Measurements from ENCODE around the gene MYO1B. TPM values are rescaled to one million over a fixed set of nuclear protein-coding genes. Genes with fewer than 3 reads are reported as not detected.

The MYO1B gene
- total and polyA plus RNA-seq, 2 donors from 2014 or later, result 24.5 to 64.8 TPM

GRCh38 chr2:191382801-191383200, 137.6 kb downstream of the MYO1B start:
- Histone ChIP-seq H3K4me3 (ENCODE audit: low read length in 3 of 3) (no peak overlapping the region), H3K4me1 (ENCODE audit: control insufficient read depth in 2 of 3, insufficient read depth in 2 of 3, low read depth in 1 of 3, low read length in 3 of 3) (no peaks in the 10 kb centered on the region), H3K36me3 (ENCODE audit: control insufficient read depth in 2 of 3, insufficient read depth in 3 of 3, low read length in 3 of 3) (peaks cover 2 to 4% (median 4%) of the 10 kb centered on the region in 3 donors), H3K27ac (ENCODE audit: low read depth in 2 of 2, low read length in 2 of 2) (no peak overlapping the region), H3K9me3 (ENCODE audit: control insufficient read depth in 2 of 3, insufficient read depth in 1 of 3, low read length in 3 of 3) (no peaks in the 10 kb centered on the region), H3K9ac (ENCODE audit: low read length in 3 of 3) (no peak overlapping the region), H3K27me3 (ENCODE audit: control insufficient read depth, insufficient read depth, low read length) (no peaks in the 10 kb centered on the region)
- intact Hi-C loops (cut with DNase I), result no loop called here
- FAIRE-seq (no peak), DNase-seq (peak in 2 of 5 donors; percentile 29 to 38)
- TF ChIP-seq, protein P1, sequence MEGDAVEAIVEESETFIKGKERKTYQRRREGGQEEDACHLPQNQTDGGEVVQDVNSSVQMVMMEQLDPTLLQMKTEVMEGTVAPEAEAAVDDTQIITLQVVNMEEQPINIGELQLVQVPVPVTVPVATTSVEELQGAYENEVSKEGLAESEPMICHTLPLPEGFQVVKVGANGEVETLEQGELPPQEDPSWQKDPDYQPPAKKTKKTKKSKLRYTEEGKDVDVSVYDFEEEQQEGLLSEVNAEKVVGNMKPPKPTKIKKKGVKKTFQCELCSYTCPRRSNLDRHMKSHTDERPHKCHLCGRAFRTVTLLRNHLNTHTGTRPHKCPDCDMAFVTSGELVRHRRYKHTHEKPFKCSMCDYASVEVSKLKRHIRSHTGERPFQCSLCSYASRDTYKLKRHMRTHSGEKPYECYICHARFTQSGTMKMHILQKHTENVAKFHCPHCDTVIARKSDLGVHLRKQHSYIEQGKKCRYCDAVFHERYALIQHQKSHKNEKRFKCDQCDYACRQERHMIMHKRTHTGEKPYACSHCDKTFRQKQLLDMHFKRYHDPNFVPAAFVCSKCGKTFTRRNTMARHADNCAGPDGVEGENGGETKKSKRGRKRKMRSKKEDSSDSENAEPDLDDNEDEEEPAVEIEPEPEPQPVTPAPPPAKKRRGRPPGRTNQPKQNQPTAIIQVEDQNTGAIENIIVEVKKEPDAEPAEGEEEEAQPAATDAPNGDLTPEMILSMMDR (IDR thresholded peaks at IDR 0.05; ENCODE audit: borderline replicate concordance, extremely low read depth, insufficient read depth), result no peak

GRCh38 chr2:191383486-191383885, 138.3 kb downstream of the MYO1B start:
- intact Hi-C loops (cut with DNase I), result no loop called here
- H3K27me3 ChIP-seq (ENCODE audit: control insufficient read depth, insufficient read depth, low read length), result no peaks in the 10 kb centered on the region
- TF ChIP-seq, protein P1 (IDR thresholded peaks at IDR 0.05; ENCODE audit: borderline replicate concordance, extremely low read depth, insufficient read depth), result no peak
- H3K27ac ChIP-seq (ENCODE audit: low read depth in 2 of 2, low read length in 2 of 2), result no peak overlapping the region
- H3K9ac ChIP-seq (ENCODE audit: low read length in 3 of 3), result no peak overlapping the region
- no peaks in the 10 kb centered on the region for H3K9me3 ChIP-seq (ENCODE audit: control insufficient read depth in 2 of 3, insufficient read depth in 1 of 3, low read length in 3 of 3)
- no peaks in the 10 kb centered on the region for H3K4me1 ChIP-seq (ENCODE audit: control insufficient read depth in 2 of 3, insufficient read depth in 2 of 3, low read depth in 1 of 3, low read length in 3 of 3)
- FAIRE-seq, result no peak
- no peak overlapping the region for H3K4me3 ChIP-seq (ENCODE audit: low read length in 3 of 3)
- no peak for DNase-seq
- peaks cover 2 to 6% (median 4%) of the 10 kb centered on the region in 3 donors for H3K36me3 ChIP-seq (ENCODE audit: control insufficient read depth in 2 of 3, insufficient read depth in 3 of 3, low read length in 3 of 3)

DNA sequence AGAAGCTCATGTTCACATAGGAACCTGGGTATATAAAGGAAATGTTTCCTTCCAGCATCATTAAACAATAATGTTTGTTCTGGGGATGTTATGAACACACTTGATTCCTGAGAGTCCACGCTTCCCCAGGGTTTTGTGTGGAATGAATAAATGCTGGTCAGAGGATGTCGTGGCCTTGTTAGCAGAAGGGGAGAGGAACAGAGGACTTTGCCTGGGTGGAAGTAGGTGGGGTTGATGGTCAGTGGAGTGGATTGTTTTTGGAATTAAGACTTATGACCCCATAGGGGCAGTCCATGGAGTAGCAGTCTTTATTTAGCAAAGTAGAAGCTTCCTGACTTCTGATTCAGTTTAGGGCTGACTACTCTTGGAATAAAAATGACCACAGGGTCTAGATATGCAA, 139.6 kb downstream of the MYO1B start:
- Histone ChIP-seq H3K27ac (ENCODE audit: low read depth in 2 of 2, low read length in 2 of 2) (no peak overlapping the region), H3K36me3 (ENCODE audit: control insufficient read depth in 2 of 3, insufficient read depth in 3 of 3, low read length in 3 of 3) (peaks cover 2 to 8% (median 4%) of the 10 kb centered on the region in 3 donors)
- FAIRE-seq, result no peak

More for the DNA sequence above, 139.6 kb downstream of the MYO1B start:
- Histone ChIP-seq H3K4me3 (ENCODE audit: low read length in 3 of 3) (no peak overlapping the region), H3K9me3 (ENCODE audit: control insufficient read depth in 2 of 3, insufficient read depth in 1 of 3, low read length in 3 of 3) (no peaks in the 10 kb centered on the region), H3K27me3 (ENCODE audit: control insufficient read depth, insufficient read depth, low read length) (no peaks in the 10 kb centered on the region), H3K4me1 (ENCODE audit: control insufficient read depth in 2 of 3, insufficient read depth in 2 of 3, low read depth in 1 of 3, low read length in 3 of 3) (no peaks in the 10 kb centered on the region), H3K9ac (ENCODE audit: low read length in 3 of 3) (no peak overlapping the region)
- TF ChIP-seq, protein P1 (IDR thresholded peaks at IDR 0.05; ENCODE audit: borderline replicate concordance, extremely low read depth, insufficient read depth), result no peak
- intact Hi-C loops (cut with DNase I), result no loop called here
- DNase-seq, result no peak
